Memory B cell (primary cell): ENCODE results near the gene OXTR.
"Not testable (repeated sequence)": the region's sequence is repeated elsewhere in the genome, so short reads cannot be mapped to it uniquely, and the experiment has no call there.

Experiments used
- ATAC-seq: fragments of 150-1000 bp; cut with Tn5 transposase; 2 replicates; pipeline ENCODE4 v1.10.0; 2021; ENCODE audit warnings: low read depth, mild to moderate bottlenecking, moderate library complexity
- DNase-seq, 2 donors: peaks; one replicate each; pipeline ENCODE4 v3.0.0; 2022; ENCODE audit warnings: low spot score in 2 of 2
- H3K27ac Mint-ChIP-seq: one replicate; pipeline ENCODE4 v1.8.0; 2022; ENCODE audit warnings: mild to moderate bottlenecking, moderate library complexity, mixed read lengths
- H3K27me3 Mint-ChIP-seq: one replicate; pipeline ENCODE4 v1.8.0; 2022; ENCODE audit warnings: mixed read lengths
- H3K36me3 Mint-ChIP-seq: one replicate; pipeline ENCODE4 v1.8.0; 2022; ENCODE audit warnings: mild to moderate bottlenecking, mixed read lengths
- H3K4me1 Mint-ChIP-seq: one replicate; pipeline ENCODE4 v1.8.0; 2022; ENCODE audit warnings: mixed read lengths
- H3K4me3 Mint-ChIP-seq: one replicate; pipeline ENCODE4 v1.8.0; 2022; ENCODE audit warnings: mild to moderate bottlenecking, moderate library complexity, mixed read lengths
- H3K9me3 Mint-ChIP-seq: one replicate; pipeline ENCODE4 v1.8.0; 2022; ENCODE audit warnings: mixed read lengths

OXTR gene

DNA sequence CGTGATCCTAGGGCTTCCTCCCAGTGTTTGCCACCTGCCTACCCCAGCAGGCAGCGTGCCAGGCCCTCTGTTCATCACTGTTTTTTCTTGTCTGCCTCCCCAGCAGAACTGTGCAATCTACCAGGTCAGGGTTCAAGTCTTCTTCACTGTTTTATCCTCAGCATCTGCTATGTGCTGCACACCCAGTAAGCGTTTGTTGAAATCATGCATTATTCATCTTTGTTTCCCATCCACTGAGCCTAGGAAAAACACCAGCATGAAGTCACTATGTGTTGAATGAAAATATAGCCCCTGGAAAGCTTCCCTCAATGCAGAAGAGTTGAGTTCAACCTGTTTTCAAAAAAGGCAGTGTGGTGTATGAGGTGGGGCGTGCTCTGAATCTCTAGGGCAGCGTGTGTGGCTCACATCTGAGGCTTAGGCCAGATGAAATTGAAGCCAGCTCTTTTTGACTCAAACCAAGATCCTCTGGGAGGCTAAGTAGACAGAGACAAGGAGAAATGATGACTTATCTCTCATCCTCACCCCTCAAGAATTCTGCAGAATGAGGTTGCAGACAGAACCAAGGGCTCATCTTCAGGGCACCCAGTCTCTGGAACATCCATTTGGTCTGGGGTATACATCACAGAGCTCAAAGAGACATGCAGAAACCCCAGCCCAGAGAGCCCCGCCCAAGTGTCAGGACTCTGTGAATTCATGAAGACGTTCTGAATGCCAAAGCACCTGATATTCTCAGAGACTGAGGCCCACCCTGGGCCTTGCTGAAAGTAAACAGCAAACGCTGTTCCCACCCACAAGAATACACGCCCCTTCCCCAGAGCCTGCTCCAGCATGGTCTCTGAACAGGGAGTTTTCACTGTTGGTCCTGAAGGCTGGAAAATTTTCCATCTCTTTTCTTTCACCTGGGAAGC lies 41.6 kb downstream of the OXTR start:
- H3K27ac Mint-ChIP-seq, result no peak overlapping the region

DNA sequence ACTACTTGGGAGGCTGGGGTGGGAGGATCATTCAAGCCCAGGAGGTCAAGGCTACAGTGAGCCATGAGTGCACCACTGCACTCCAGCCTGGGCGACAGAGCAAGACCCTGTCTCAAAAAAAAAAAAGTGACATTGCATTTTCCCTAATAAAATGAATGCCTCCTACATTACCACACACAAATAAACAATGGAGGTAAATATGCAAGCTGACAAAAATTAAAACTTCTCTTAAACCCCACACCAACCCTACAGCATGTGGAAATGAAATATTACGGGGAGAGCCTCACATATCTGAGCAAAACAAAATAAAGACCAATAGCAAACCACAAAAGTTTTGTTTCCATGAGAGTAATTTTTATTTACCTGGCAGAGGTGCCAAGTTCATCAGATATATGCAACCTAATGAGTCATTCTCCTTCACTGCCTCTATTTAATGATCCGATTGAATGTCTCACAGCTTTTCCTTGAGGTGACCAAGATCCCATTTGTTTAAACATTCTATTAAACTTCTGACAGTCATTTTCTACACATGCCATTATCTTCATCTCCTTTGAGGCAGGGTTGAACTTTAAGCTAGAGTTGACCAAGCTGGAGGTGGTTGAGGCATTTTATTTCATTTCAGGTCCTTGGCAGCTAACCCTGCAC lies 45.2 kb downstream of the OXTR start:
- DNase-seq (no peak), ATAC-seq (no peak)
- Mint-ChIP-seq H3K27me3 (peaks cover 5% of the 10 kb centered on the region), H3K27ac (no peak overlapping the region), H3K9me3 (peaks cover 6% of the 10 kb centered on the region), H3K4me3 (no peak overlapping the region), H3K36me3 (no peaks in the 10 kb centered on the region), H3K4me1 (no peaks in the 10 kb centered on the region)

More for the DNA sequence above, 41.6 kb downstream of the OXTR start:
- no peak for ATAC-seq
- Mint-ChIP-seq H3K36me3 (no peaks in the 10 kb centered on the region), H3K9me3 (peaks cover 4% of the 10 kb centered on the region), H3K4me3 (no peak overlapping the region), H3K27me3 (peaks cover 5% of the 10 kb centered on the region), H3K4me1 (no peaks in the 10 kb centered on the region)
- DNase-seq, result no peak

GRCh38 chr3:8723612-8724011 lies 45.8 kb downstream of the OXTR start:
- no peak overlapping the region for H3K27ac Mint-ChIP-seq
- DNase-seq (no peak), ATAC-seq (no peak)
- no peaks in the 10 kb centered on the region for H3K36me3 Mint-ChIP-seq
- peaks cover 7% of the 10 kb centered on the region for H3K9me3 Mint-ChIP-seq
- H3K4me1 Mint-ChIP-seq, result no peaks in the 10 kb centered on the region
- peaks cover 2% of the 10 kb centered on the region for H3K27me3 Mint-ChIP-seq
- H3K4me3 Mint-ChIP-seq, result no peak overlapping the region

DNA sequence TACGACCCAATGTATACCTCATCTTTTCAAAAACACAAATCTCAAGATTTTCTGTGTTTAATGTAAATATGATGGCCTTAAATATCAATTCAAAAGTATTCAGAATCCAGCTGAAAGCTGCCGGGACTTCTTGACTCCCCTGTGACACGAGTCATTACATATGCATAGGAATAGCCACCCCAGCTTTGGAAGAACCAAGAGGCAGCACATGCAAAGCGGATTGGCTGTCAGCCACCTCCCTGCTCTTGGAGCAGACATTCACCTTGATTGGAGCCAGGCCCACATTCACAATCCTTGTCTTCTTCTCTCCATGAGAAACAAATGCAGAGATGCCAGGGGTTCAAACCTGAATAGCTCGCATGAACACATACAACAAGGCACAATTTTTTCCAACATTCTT lies 46.6 kb downstream of the OXTR start:
- Mint-ChIP-seq H3K4me1 (no peaks in the 10 kb centered on the region), H3K27ac (no peak overlapping the region), H3K4me3 (no peak overlapping the region)

GRCh38 chr3:8715757-8716156 lies 53.7 kb downstream of the OXTR start:
- not testable (repeated sequence) for ATAC-seq, H3K27me3 Mint-ChIP-seq, H3K9me3 Mint-ChIP-seq, H3K36me3 Mint-ChIP-seq, H3K4me3 Mint-ChIP-seq, H3K4me1 Mint-ChIP-seq, DNase-seq, H3K27ac Mint-ChIP-seq

More for the DNA sequence above, 46.6 kb downstream of the OXTR start:
- Mint-ChIP-seq H3K9me3 (peaks cover 7% of the 10 kb centered on the region), H3K27me3 (peaks cover 2% of the 10 kb centered on the region), H3K36me3 (no peaks in the 10 kb centered on the region)
- DNase-seq, result no peak
- ATAC-seq, result no peak

- no peak for ATAC-seq
- H3K4me3 Mint-ChIP-seq, result no peak overlapping the region
- H3K27ac Mint-ChIP-seq, result no peak overlapping the region
- peaks cover 6% of the 10 kb centered on the region for H3K27me3 Mint-ChIP-seq
- peaks cover 1% of the 10 kb centered on the region for H3K9me3 Mint-ChIP-seq
- H3K36me3 Mint-ChIP-seq, result no peaks in the 10 kb centered on the region
- no peaks in the 10 kb centered on the region for H3K4me1 Mint-ChIP-seq
- DNase-seq, result no peak
Measured at GRCh38 chr3:8713901-8714759, 55.3 kb downstream of the OXTR start.

DNA sequence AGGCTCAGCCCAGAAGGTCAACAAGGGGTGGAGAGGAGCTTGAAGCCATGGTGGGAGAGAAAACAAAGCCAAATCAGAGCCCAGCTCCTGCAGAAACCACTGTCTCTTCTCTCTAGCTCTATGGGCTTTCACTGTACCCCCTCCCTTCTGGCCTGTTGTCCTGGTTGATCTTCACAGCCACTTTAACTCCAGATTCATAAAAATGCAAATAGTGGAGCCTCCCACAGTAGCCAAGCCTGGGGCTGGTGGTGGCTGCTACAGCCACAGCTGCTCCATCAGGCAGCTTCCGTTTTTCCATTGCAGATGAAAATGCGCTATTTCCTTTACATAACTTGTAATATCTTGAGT lies 56.5 kb downstream of the OXTR start:
- no peak for DNase-seq
- no peak overlapping the region for H3K27ac Mint-ChIP-seq

DNA sequence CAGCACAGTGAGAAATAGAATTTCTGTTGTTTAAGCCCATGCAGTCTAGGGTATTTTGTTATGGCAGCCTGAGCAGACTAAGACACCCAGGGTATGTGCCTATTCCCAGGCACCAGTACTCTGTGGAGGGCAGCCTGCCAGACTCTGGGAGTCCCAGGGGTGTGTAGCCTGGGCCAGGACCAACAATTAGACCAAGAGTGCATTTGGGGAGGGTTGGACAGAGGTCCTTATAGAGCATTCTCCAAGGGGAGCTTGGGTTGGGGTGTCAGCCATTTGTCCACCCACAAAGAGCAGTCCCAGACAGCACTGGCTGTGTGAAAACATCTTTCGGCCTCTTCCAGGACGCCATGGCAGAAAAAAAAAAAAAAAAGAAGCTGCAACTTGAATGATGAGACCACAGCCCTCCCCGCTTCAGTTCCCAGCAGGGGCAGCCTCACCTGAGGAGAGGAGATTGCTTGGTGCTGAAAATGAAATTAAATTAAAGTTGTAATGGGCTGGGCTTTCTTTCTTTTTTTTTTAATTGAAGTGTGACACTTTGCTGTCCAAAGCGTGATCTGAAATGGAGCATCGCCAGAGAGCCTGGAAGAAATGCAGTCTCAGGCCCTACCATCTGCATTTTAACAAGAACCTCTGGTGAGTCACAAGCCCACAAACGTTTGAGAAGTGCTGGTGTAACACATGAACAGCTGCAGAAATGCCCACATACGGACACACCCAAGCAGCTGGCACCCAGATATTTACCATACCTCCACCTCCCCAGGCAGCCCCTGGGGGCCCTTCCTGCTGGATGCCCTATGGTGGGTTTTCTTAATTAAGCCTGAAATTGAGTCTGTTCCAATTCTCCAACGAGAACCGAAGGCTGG lies 57.1 kb downstream of the OXTR start:
- no peak for DNase-seq
- Mint-ChIP-seq H3K36me3 (no peaks in the 10 kb centered on the region), H3K9me3 (no peaks in the 10 kb centered on the region), H3K27me3 (peaks cover 6% of the 10 kb centered on the region), H3K4me3 (no peak overlapping the region), H3K4me1 (no peaks in the 10 kb centered on the region), H3K27ac (no peak overlapping the region)
- no peak for ATAC-seq

More for the DNA sequence above, 56.5 kb downstream of the OXTR start:
- H3K4me1 Mint-ChIP-seq, result no peaks in the 10 kb centered on the region
- peaks cover 6% of the 10 kb centered on the region for H3K27me3 Mint-ChIP-seq
- no peaks in the 10 kb centered on the region for H3K36me3 Mint-ChIP-seq
- no peak overlapping the region for H3K4me3 Mint-ChIP-seq
- no peak for ATAC-seq
- H3K9me3 Mint-ChIP-seq, result no peaks in the 10 kb centered on the region

DNA sequence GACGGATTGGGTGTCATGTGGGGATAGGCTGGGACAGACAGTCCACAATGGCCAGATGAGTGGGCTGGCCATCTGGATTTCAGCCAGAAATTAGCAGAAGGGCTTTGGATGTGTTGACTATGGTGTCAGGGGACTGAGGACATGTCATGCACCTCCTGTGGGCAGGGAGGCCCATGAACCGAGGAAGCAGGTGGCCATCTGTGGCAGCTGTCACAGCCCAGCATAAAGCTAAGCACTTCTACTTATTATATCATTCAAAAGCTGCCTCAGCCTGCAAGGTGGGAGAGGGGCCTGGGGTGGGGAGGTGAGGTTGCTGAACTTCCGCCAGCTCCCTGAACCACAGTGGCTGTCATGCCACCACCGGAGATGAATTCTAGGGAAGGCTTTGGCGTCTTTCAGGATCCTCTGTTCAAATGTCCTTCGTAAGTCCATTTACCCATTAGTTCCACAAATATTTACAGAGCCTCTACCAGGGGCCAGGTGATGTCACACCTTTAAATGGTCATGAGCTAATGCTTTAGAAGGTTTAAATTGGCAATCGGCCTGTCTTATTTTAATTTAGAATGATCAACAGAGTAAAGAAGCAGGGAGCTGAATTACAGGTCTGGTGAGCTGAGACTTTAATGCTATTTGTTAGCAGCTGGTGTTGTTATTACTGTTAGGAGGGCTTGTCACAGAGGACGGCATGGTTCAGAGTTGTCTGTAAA lies 59.5 kb downstream of the OXTR start:
- H3K27me3 Mint-ChIP-seq, result peaks cover 6% of the 10 kb centered on the region
- ATAC-seq (no peak), DNase-seq (no peak)
- no peaks in the 10 kb centered on the region for H3K4me1 Mint-ChIP-seq
- H3K36me3 Mint-ChIP-seq, result no peaks in the 10 kb centered on the region
- H3K4me3 Mint-ChIP-seq, result no peak overlapping the region
- no peak overlapping the region for H3K27ac Mint-ChIP-seq
- H3K9me3 Mint-ChIP-seq, result peaks cover 3% of the 10 kb centered on the region

DNA sequence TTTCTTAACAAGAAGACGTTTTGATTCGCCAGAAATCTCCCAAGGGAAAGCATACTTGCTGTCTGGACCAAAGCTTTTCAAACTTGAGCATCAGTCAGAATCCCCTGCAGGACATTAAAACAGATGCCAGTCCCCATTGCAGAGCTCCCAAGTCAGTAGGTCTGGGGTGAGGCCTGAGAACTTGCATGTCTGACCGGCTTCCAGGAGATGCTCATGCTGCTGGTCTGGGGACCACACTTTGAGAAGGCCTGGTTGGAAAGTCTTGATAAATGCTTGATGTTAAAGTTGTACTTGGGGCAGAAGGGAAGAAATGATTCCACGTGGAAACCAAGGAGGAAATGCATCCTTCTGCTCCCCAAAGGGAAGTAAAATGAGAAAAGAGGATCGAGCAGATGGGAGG lies 60.1 kb downstream of the OXTR start:
- no peaks in the 10 kb centered on the region for H3K4me1 Mint-ChIP-seq
- no peak overlapping the region for H3K4me3 Mint-ChIP-seq
- DNase-seq (no peak), ATAC-seq (no peak)
- no peak overlapping the region for H3K27ac Mint-ChIP-seq
- no peaks in the 10 kb centered on the region for H3K36me3 Mint-ChIP-seq
- H3K9me3 Mint-ChIP-seq, result peaks cover 3% of the 10 kb centered on the region
- H3K27me3 Mint-ChIP-seq, result peaks cover 6% of the 10 kb centered on the region

DNA sequence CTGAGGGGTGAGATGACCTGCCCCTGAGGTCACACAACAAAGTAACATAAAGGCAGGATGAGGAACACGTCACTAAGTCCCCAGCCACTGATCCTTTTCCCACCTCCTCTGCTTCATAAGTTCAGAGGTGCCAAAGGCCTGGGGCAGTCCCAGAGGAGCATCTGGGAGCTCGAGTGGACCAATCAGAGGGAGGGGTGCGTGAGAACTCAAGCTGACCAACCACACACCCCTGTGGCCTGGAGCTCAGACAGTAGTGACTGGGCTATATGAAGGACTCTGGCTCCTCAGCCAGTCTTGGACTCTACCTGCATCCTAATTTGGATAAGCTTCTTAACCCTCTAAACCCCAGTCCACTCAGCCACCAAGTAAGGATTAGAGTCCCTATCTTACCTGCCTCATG lies 63.8 kb downstream of the OXTR start:
- no peak overlapping the region for H3K27ac Mint-ChIP-seq
- no peaks in the 10 kb centered on the region for H3K4me1 Mint-ChIP-seq
- peaks cover 3% of the 10 kb centered on the region for H3K9me3 Mint-ChIP-seq
- H3K4me3 Mint-ChIP-seq, result no peak overlapping the region
- ATAC-seq (no peak), DNase-seq (no peak)
- H3K27me3 Mint-ChIP-seq, result peaks cover 3% of the 10 kb centered on the region
- no peaks in the 10 kb centered on the region for H3K36me3 Mint-ChIP-seq

DNA sequence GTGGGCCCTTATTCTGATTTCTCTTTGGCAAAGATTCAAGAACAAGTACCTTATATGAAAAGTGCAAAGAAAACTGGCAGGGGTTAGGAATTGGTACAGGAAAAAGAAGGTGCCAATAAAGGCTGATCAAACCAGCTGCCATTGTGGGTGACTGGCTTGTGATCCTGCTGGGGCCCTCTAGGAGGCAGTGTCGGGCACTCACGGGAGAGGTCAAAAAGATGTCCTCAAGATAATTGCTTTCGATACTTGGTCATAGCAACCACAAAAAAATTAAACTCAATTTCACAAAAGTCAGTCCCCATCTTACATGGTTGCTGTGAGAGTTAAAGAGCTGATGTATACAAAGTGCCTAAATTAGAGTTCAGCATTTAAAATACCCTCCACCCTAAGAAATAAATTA lies 66.9 kb downstream of the OXTR start:
- H3K36me3 Mint-ChIP-seq, result no peaks in the 10 kb centered on the region
- DNase-seq (no peak), ATAC-seq (no peak)
- H3K27me3 Mint-ChIP-seq, result peaks cover 1% of the 10 kb centered on the region
- no peaks in the 10 kb centered on the region for H3K4me1 Mint-ChIP-seq
- peaks cover 3% of the 10 kb centered on the region for H3K9me3 Mint-ChIP-seq
- H3K27ac Mint-ChIP-seq, result no peak overlapping the region
- H3K4me3 Mint-ChIP-seq, result no peak overlapping the region
